Fibroblast of mammary gland (primary cell): ENCODE data around the gene C16orf90.
"Not testable (repeated sequence)": the region's sequence is repeated elsewhere in the genome, so short reads cannot be mapped to it uniquely, and the experiment has no call there.

Experiments used
- DNase-seq: peaks from one replicate; pipeline ENCODE4 v3.0.0-alpha.2; 2010; ENCODE audit warnings: low read depth
- H3K4me3 ChIP-seq: 2 replicates; pipeline ENCODE4 v1.5.1; 2011; ENCODE audit warnings: low read depth, mild to moderate bottlenecking, low read length, moderate library complexity; ENCODE audit not compliant: control insufficient read depth
- CTCF ChIP-seq: conservative IDR thresholded peaks from 2 replicates; pipeline ENCODE4 v1.5.1; 2011; ENCODE audit warnings: low read depth, low read length, inconsistent platforms; ENCODE audit not compliant: control insufficient read depth, insufficient read depth

The C16orf90 gene

GRCh38 chr16:3534126-3534525, 38.8 kb upstream of the C16orf90 start:
- no peak for TF ChIP-seq CTCF
- no peak overlapping the region for H3K4me3 ChIP-seq
- no peak for DNase-seq

- DNase-seq, result no peak
- no peak for TF ChIP-seq CTCF
- H3K4me3 ChIP-seq, result no peak overlapping the region
Measured at GRCh38 chr16:3532741-3533140, 37.5 kb upstream of the C16orf90 start.

- H3K4me3 ChIP-seq, result no peak overlapping the region
- no peak for DNase-seq
- no peak for TF ChIP-seq CTCF
Measured at GRCh38 chr16:3530371-3530914, 35.2 kb upstream of the C16orf90 start.

GRCh38 chr16:3529175-3529574, 33.9 kb upstream of the C16orf90 start:
- DNase-seq, result no peak

GRCh38 chr16:3528406-3528805, 33.1 kb upstream of the C16orf90 start:
- no peak for DNase-seq
- no peak for TF ChIP-seq CTCF
- H3K4me3 ChIP-seq, result no peak overlapping the region

More at GRCh38 chr16:3529175-3529574, 33.9 kb upstream of the C16orf90 start:
- no peak for TF ChIP-seq CTCF
- H3K4me3 ChIP-seq, result no peak overlapping the region

GRCh38 chr16:3527216-3527829, 32.0 kb upstream of the C16orf90 start:
- DNase-seq, result peak; percentile 71
- peak; percentile 61 for TF ChIP-seq CTCF

More at GRCh38 chr16:3527216-3527829, 32.0 kb upstream of the C16orf90 start:
- H3K4me3 ChIP-seq, result not testable (repeated sequence)
